GM12891 (cell line): ENCODE measurements around the gene TSC22D1.

Source experiments
- POLR2A ChIP-seq: IDR thresholded peaks from 2 replicates; pipeline ENCODE4 v1.6.1; 2011; ENCODE audit warnings: low read depth, low read length, control low read depth
- POLR2AphosphoS5 ChIP-seq: IDR thresholded peaks from 2 replicates; pipeline ENCODE4 v1.6.1; 2011; ENCODE audit warnings: low read depth, low read length, control low read depth

- TF ChIP-seq POLR2A (no peak), POLR2AphosphoS5 (no peak)
These were observed 112.4 kb downstream of the TSC22D1 start for GRCh38 chr13:44463759-44464158.
